NCI-H2081 (cell line): ENCODE measurements around the gene BICDL2.
"Not testable (repeated sequence)": the region's sequence is repeated elsewhere in the genome, so short reads cannot be mapped to it uniquely, and the experiment has no call there.

Source experiments
- DNase-seq, 2 experiments: peaks; one replicate each; lab custom pipeline; 2025; lab: John Stamatoyannopoulos, UW

The BICDL2 gene

GRCh38 chr16:3036726-3037315 lies at the start of gene BICDL2:
Gene BICDL2, minus strand, starts transcription at chr16:3036944. Its CDS starts 1,448 bp downstream, at chr16:3035496.
- DNase-seq, result no peak

- DNase-seq, result no peak
Observed at GRCh38 chr16:3085868-3086595, 49.3 kb upstream of the BICDL2 start.

- no peak for DNase-seq
Observed at GRCh38 chr16:3084969-3085670, 48.4 kb upstream of the BICDL2 start.

- no peak for DNase-seq
Observed at GRCh38 chr16:3084491-3084890, 47.7 kb upstream of the BICDL2 start.

- DNase-seq, result not testable (repeated sequence)
Observed at GRCh38 chr16:3083408-3083807, 46.7 kb upstream of the BICDL2 start.

DNA sequence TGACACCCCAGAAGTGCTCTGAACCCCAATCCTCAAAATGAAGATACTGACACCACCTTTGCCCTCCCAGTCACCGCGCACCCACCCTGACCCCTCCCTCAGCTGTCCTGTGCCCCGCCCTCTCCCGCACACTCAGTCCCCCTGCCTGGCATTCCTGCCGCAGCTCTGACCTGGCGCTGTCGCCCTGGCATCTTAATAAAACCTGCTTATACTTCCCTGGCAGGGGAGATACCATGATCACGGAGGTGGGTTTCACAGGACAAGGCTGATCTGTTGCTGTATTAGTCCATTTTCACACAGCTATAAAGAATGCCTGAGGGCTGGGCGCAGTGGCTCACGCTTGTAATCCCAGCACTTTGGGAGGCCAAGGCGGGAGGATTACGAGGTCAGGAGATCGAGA lies 45.2 kb upstream of the BICDL2 start:
- DNase-seq, result not testable (repeated sequence)

GRCh38 chr16:3080024-3080423 lies 43.3 kb upstream of the BICDL2 start:
- DNase-seq, result no peak

DNA sequence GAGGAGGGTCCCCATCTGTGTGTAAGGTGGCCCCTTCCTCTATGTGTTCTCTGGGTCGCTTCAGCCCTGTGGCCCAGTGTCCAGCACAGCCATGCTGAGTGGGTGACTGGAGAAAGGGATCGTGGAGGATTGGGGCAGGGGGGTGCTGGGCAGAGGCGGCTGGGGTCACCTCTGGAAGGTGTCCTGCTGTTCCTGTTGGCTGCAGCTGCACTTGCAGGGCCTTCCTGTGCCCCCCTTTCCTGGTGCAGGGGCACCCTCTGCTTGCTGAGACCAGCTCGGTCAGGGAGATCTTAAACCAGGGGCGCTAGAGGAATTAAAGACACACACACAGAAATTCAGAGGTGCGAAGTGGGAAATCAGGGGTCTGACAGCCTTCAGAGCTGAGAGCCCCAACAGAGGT lies 39.8 kb upstream of the BICDL2 start:
- DNase-seq, result no peak

DNA sequence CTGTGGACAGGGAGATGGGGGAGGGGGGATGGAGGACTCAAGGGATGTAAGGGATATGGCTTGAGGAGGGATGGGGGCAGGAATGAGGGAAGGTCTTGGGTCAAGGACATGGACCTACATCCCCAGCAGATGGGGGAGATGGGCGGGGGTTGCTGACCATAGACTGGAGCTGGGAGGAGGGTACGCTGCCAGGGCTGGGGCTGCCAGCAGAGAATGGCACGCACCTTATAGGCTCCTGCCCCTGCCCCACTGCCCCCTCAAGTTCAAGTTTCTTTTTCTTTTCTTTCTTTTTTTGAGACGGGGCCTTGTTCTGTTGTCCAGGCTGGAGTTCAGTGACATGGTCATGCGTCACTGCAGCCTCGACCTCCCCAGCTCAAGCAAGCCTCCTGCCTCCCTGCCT lies 39.2 kb upstream of the BICDL2 start:
- DNase-seq, result not testable (repeated sequence)

DNA sequence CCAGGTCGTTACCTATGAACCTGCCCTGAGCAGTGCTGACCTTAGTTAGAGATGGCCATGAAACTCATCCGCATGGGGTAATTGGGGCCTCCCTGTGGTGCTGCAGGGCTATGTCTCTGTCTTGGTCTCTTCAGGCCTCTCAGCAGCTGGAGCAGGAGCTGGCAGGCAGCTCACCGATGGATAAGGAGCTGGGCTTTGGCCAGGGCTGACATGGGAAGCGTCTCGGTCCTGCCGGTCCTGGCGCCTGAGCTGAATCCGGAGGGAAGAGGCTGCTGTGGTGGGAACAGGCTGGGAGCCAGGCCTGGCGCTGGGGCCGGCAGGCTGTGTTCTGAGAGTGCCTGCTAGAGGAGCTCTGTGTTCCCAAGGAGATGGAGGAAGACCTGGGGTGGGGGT lies 38.8 kb upstream of the BICDL2 start:
- DNase-seq, result no peak

GRCh38 chr16:3074860-3075522 lies 38.2 kb upstream of the BICDL2 start:
- DNase-seq, result no peak

DNA sequence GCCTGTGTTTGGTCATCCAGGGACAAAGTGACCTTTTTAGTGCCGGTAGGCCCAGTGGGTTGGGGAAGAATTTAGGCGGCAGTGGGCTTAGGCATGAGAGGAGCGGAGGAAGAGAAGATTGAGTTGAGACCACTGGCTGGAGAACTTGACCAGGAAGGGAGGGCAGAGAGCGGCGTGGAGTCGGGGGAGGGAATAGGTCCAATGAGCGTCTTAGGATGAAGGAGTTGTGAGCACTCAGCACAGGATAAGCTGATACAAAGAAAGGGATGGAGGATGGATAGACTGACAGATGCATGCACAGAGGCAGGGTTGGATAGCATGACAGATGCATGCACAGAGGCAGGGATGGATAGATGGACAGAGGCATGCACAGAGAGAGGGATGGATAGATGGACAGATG lies 36.7 kb upstream of the BICDL2 start:
- DNase-seq, result no peak

GRCh38 chr16:3072576-3073263 lies 36.0 kb upstream of the BICDL2 start:
- DNase-seq, result not testable (repeated sequence)

DNA sequence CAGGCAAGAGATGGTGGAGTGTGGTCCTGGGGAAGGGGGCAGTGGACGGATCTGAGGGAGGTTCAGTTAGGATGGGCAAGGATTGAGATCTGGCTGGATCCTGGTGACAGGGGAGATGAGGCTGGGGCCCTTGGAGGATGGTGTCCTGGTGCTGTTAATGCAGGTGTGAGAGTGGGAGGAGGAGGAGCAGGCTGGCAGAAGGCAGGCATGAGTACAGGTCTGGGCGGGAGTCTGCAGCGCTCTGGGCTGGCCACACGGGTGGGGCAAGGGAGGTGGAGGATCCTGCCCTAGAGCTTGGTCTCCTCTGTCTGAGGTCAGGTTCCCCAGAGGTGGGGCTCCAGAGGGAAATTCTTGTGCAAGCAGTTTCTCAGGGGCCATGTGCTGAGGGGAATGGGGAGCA lies 35.4 kb upstream of the BICDL2 start:
- not testable (repeated sequence) for DNase-seq

GRCh38 chr16:3071655-3072054 lies 34.9 kb upstream of the BICDL2 start:
- no peak for DNase-seq

- DNase-seq, result no peak
Observed at GRCh38 chr16:3070608-3071111, 33.9 kb upstream of the BICDL2 start.

DNA sequence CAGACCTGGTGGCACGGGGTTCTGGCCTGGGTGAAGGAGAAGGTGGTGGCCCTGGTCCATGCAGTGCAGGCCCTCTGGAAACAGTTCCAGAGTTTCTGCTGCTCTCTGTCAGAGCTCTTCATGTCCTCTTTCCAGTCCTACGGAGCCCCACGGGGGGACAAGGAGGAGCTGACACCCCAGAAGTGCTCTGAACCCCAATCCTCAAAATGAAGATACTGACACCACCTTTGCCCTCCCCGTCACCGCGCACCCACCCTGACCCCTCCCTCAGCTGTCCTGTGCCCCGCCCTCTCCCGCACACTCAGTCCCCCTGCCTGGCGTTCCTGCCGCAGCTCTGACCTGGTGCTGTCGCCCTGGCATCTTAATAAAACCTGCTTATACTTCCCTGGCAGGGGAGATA lies 32.4 kb upstream of the BICDL2 start:
- not testable (repeated sequence) for DNase-seq

DNA sequence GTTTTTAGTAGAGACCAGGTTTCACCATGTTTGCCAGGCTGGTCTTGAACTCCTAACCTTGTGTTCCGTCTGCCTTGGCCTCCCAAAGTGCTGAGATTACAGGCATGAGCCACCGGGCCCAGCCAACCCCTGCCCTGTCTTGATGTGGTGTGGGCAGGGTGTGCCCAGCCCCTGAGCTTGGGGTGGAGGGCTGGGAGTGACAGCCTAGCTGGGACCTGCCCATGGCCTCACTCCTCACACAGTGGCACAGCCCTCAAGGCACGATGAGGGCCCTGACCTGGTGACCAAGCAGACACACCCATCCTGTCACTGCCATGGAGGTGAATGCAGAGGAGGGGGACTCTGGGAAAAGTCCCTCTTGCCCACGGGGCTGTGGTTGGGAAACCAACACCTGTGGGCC lies 31.7 kb upstream of the BICDL2 start:
- DNase-seq, result no peak

DNA sequence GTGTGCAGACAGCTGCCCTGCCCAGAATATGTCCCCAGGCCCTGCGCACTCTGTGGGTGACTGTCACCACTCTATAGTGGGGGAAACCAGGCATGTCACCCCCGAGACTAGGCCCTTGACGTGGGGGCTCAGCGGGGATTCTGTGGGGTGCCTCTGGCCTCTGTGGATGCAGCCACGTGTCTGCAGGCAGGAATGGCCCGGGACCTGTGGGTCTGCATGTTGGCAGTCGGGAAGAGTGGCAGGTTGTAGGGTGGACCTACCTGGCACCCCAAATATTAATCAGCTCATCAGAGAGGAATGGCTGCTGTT lies 29.6 kb upstream of the BICDL2 start:
- DNase-seq, result no peak

- DNase-seq, result no peak
Observed at GRCh38 chr16:3065742-3066439, 29.1 kb upstream of the BICDL2 start.

GRCh38 chr16:3065069-3065741 lies 28.5 kb upstream of the BICDL2 start, which contains the start of gene IL32:
Gene IL32, plus strand, starts transcription at chr16:3065640. Its CDS starts 172 bp downstream, at chr16:3065812.
- no peak for DNase-seq
